HEK293 (cell line): Measurements from ENCODE around the gene CAPN8.
A peak's percentile ranks its signal among the peaks of the same experiment; 100 is the strongest.

ENCODE experiments used
- CTCF ChIA-PET: fragments of 350-600 bp; formaldehyde crosslinking; extraction: SDS; loops from one replicate; lab custom pipeline; 2021; ENCODE audit warnings: antibody characterized with exemption; lab: Yijun Ruan, JAX
- POLR2A ChIA-PET: fragments of 300-600 bp; formaldehyde crosslinking; extraction: SDS; loops from one replicate; lab custom pipeline; 2020; ENCODE audit warnings: antibody characterized with exemption, inconsistent platforms; lab: Yijun Ruan, JAX
- H3K27ac ChIP-seq: fragments of 200-500 bp; sonication (Bioruptor generic); 2 replicates; pipeline ENCODE4 v1.5.1; 2014; ENCODE audit warnings: low read depth, low read length, control low read depth, inconsistent platforms; ENCODE audit errors: extremely low read depth
- H3K36me3 ChIP-seq, 2 experiments: fragments of 200-500 bp in 1 of 2; sonication (Bioruptor generic) in 1 of 2; 1 replicate in 1 of 2; 2 replicates in 1 of 2; pipeline ENCODE4 v1.5.1; 2014 to 2017; ENCODE audit warnings: inconsistent platforms in 2 of 2, low read length in 2 of 2; ENCODE audit not compliant: control insufficient read depth in 2 of 2, insufficient read depth in 1 of 2
- H3K4me1 ChIP-seq: fragments of 200-500 bp; sonication (Bioruptor generic); 2 replicates; pipeline ENCODE4 v1.5.1; 2014; ENCODE audit warnings: mild to moderate bottlenecking, low read length, inconsistent platforms; ENCODE audit not compliant: control insufficient read depth, insufficient read depth
- H3K4me3 ChIP-seq: 2 replicates; pipeline ENCODE4 v1.5.1; 2011; ENCODE audit warnings: low read depth, mild to moderate bottlenecking, control low read depth, low read length, moderate library complexity
- H3K9me3 ChIP-seq: fragments of 200-500 bp; sonication (Bioruptor generic); 2 replicates; pipeline ENCODE4 v1.5.1; 2014; ENCODE audit warnings: low read depth, low read length, inconsistent platforms; ENCODE audit not compliant: control insufficient read depth, insufficient read depth
- GLIS2 ChIP-seq: fragments of 450-650 bp; formaldehyde crosslinking; IDR thresholded peaks from 2 replicates; pipeline ENCODE4 v1.5.1; 2016; ENCODE audit warnings: missing biosample characterization, missing genetic modification characterization
- HIC1 ChIP-seq: fragments of 450-650 bp; formaldehyde crosslinking; IDR thresholded peaks from 2 replicates; pipeline ENCODE4 v1.5.1; 2016; ENCODE audit warnings: missing biosample characterization, missing genetic modification characterization
- KLF1 ChIP-seq: fragments of 450-650 bp; formaldehyde crosslinking; IDR thresholded peaks from 2 replicates; pipeline ENCODE4 v1.5.1; 2016; ENCODE audit warnings: missing biosample characterization, missing genetic modification characterization
- KLF8 ChIP-seq: fragments of 450-650 bp; formaldehyde crosslinking; IDR thresholded peaks from 2 replicates; pipeline ENCODE4 v1.5.1; 2016; ENCODE audit warnings: missing biosample characterization, missing genetic modification characterization
- REPIN1 ChIP-seq: fragments of 450-650 bp; formaldehyde crosslinking; IDR thresholded peaks from 2 replicates; pipeline ENCODE4 v1.5.1; 2017; ENCODE audit warnings: missing biosample characterization, missing genetic modification characterization, low read depth
- REST ChIP-seq: fragments of 450-650 bp; formaldehyde crosslinking; IDR thresholded peaks from 2 replicates; pipeline ENCODE4 v1.5.1; 2016; ENCODE audit warnings: missing biosample characterization, missing genetic modification characterization
- SCRT1 ChIP-seq: fragments of 450-650 bp; formaldehyde crosslinking; IDR thresholded peaks from 2 replicates; pipeline ENCODE4 v1.5.1; 2016; ENCODE audit warnings: missing biosample characterization, missing genetic modification characterization, borderline replicate concordance
- WT1 ChIP-seq: fragments of 450-650 bp; formaldehyde crosslinking; IDR thresholded peaks from 2 replicates; pipeline ENCODE4 v1.5.1; 2016; ENCODE audit warnings: missing biosample characterization, missing genetic modification characterization
- ZBTB20 ChIP-seq: fragments of 450-650 bp; formaldehyde crosslinking; IDR thresholded peaks from 2 replicates; pipeline ENCODE4 v1.5.1; 2016; ENCODE audit warnings: missing biosample characterization, missing genetic modification characterization
- ZBTB44 ChIP-seq: fragments of 450-650 bp; IDR thresholded peaks from 2 replicates; pipeline ENCODE4 v1.5.1; 2018; ENCODE audit warnings: missing biosample characterization, mild to moderate bottlenecking, missing genetic modification characterization
- ZNF121 ChIP-seq: fragments of 450-650 bp; formaldehyde crosslinking; IDR thresholded peaks from 2 replicates; pipeline ENCODE4 v1.5.1; 2016; ENCODE audit warnings: missing biosample characterization, missing genetic modification characterization
- ZNF157 ChIP-seq: fragments of 450-650 bp; formaldehyde crosslinking; IDR thresholded peaks from 2 replicates; pipeline ENCODE4 v1.5.1; 2016; ENCODE audit warnings: missing biosample characterization, missing genetic modification characterization
- ZNF19 ChIP-seq: fragments of 450-650 bp; formaldehyde crosslinking; IDR thresholded peaks from 2 replicates; pipeline ENCODE4; 2016; ENCODE audit warnings: missing biosample characterization, missing genetic modification characterization, low read depth
- ZNF280D ChIP-seq: fragments of 450-650 bp; formaldehyde crosslinking; IDR thresholded peaks from 2 replicates; pipeline ENCODE4 v1.5.1; 2016; ENCODE audit warnings: missing biosample characterization, missing genetic modification characterization
- ZNF362 ChIP-seq: fragments of 450-650 bp; formaldehyde crosslinking; IDR thresholded peaks from 2 replicates; pipeline ENCODE4 v1.5.1; 2016; ENCODE audit warnings: missing biosample characterization, missing genetic modification characterization
- ZNF580 ChIP-seq: fragments of 450-650 bp; formaldehyde crosslinking; IDR thresholded peaks from 2 replicates; pipeline ENCODE4 v1.5.1; 2016; ENCODE audit warnings: missing biosample characterization, missing genetic modification characterization
- ZNF585B ChIP-seq: fragments of 450-650 bp; formaldehyde crosslinking; IDR thresholded peaks from 2 replicates; pipeline ENCODE4 v1.5.1; 2016; ENCODE audit warnings: missing biosample characterization, missing genetic modification characterization
- ZNF707 ChIP-seq: fragments of 450-650 bp; formaldehyde crosslinking; IDR thresholded peaks from 2 replicates; pipeline ENCODE4 v1.5.1; 2016; ENCODE audit warnings: missing biosample characterization, missing genetic modification characterization

Gene CAPN8

GRCh38 chr1:223520200-223520599 lies 145.3 kb downstream of the CAPN8 start:
- Histone ChIP-seq H3K4me1 (no peaks in the 10 kb centered on the region), H3K4me3 (no peak overlapping the region), H3K27ac (no peak overlapping the region), H3K36me3 (no peaks in the 10 kb centered on the region), H3K9me3 (no peaks in the 10 kb centered on the region; the same call in 1 of the 2 replicates)
- no peak for TF ChIP-seq HIC1 (tag by site-specific recombination)
- TF ChIP-seq ZNF121 (tag by site-specific recombination), result peak; percentile 79; the same call in 1 of the 2 replicates
- no peak for TF ChIP-seq ZBTB44 (tag by site-specific recombination)
- no peak for TF ChIP-seq ZNF19
- POLR2A ChIA-PET, result no interaction called here
- CTCF ChIA-PET, result interaction anchor here (0.9 to 2.0 kb wide), 5 partner anchors 11 to 386 kb away, joined by 3 to 14 read pairs (median 5); no protein-coding TSS in a partner anchor

- H3K27ac ChIP-seq, result no peak overlapping the region
- peaks cover 2% of the 10 kb centered on the region; the same call in 1 of the 2 replicates for H3K4me1 ChIP-seq
- no peaks in the 10 kb centered on the region; the same call in 1 of the 2 replicates for H3K9me3 ChIP-seq
- CTCF ChIA-PET, result interaction anchor here (0.6 to 1.7 kb wide), 3 partner anchors 38 to 175 kb away, joined by 3 to 6 read pairs (median 5); no protein-coding TSS in a partner anchor
- H3K36me3 ChIP-seq, result no peaks in the 10 kb centered on the region
- POLR2A ChIA-PET, result interaction anchor here (0.6 kb wide), 1 partner anchor 577 kb away, joined by 3 read pairs; no protein-coding TSS in a partner anchor
- H3K4me3 ChIP-seq, result no peak overlapping the region
- TF ChIP-seq ZNF362 (tag by site-specific recombination) (peak; percentile 80), ZNF280D (tag by site-specific recombination) (no peak), ZNF707 (tag by site-specific recombination) (no peak), WT1 (tag by site-specific recombination) (0 out of 2 replicates have a peak, but pooled peaks have one; percentile 29), REPIN1 (tag by site-specific recombination) (no peak), ZNF580 (peak; percentile 55; the same call in 1 of the 2 replicates), ZBTB20 (tag by site-specific recombination) (no peak), ZBTB44 (tag by site-specific recombination) (no peak), REST (tag by site-specific recombination) (no peak), SCRT1 (no peak), KLF1 (tag by site-specific recombination) (no peak), GLIS2 (peak; percentile 19; the same call in 1 of the 2 replicates), KLF8 (tag by site-specific recombination) (no peak), ZNF585B (tag by site-specific recombination) (no peak), ZNF157 (tag by site-specific recombination) (no peak)
Measured at GRCh38 chr1:223519116-223519515, 146.4 kb downstream of the CAPN8 start.
